ENCODE results near the gene GLI2.

The GLI2 gene

GRCh38 chr2:120780402-120780801 lies 44.7 kb downstream of the GLI2 start:
- no peak for TF ChIP-seq CTCF (conservative IDR thresholded peaks at IDR 0.05; ENCODE audit: low read depth, low read length)
- DNase-seq (ENCODE audit: low read depth), result no peak
- H3K4me3 ChIP-seq (ENCODE audit: low read length), result no peak overlapping the region

GRCh38 chr2:120783371-120783791 lies 47.7 kb downstream of the GLI2 start:
- DNase-seq (ENCODE audit: low read depth), result no peak
- no peak for TF ChIP-seq CTCF (conservative IDR thresholded peaks at IDR 0.05; ENCODE audit: low read depth, low read length)
- H3K4me3 ChIP-seq (ENCODE audit: low read length), result no peak overlapping the region

GRCh38 chr2:120783969-120784372 lies 48.3 kb downstream of the GLI2 start:
- no peak overlapping the region for H3K4me3 ChIP-seq (ENCODE audit: low read length)
- TF ChIP-seq CTCF (conservative IDR thresholded peaks at IDR 0.05; ENCODE audit: low read depth, low read length), result no peak
- no peak for DNase-seq (ENCODE audit: low read depth)

Measured in retinal pigment epithelial cell (primary cell).